IPS-18a (cell line): ENCODE measurements around the gene RPTOR.

Experiments used
- H3K27ac ChIP-seq: one replicate; pipeline ENCODE4 v1.5.1; 2013; ENCODE audit warnings: low read length
- H3K27me3 ChIP-seq: one replicate; pipeline ENCODE4 v1.6.1; 2013; ENCODE audit warnings: mild to moderate bottlenecking, low read length; ENCODE audit not compliant: control insufficient read depth, insufficient read depth
- H3K36me3 ChIP-seq: one replicate; pipeline ENCODE4 v1.6.1; 2013; ENCODE audit warnings: low read depth, low read length; ENCODE audit not compliant: control insufficient read depth
- H3K4me1 ChIP-seq: one replicate; pipeline ENCODE4 v1.6.1; 2013; ENCODE audit warnings: low read depth, low read length; ENCODE audit not compliant: control insufficient read depth
- H3K4me3 ChIP-seq: one replicate; pipeline ENCODE4 v1.5.1; 2013; ENCODE audit warnings: low read length
- H3K9ac ChIP-seq: one replicate; pipeline ENCODE4 v1.6.1; 2013; ENCODE audit warnings: mild to moderate bottlenecking, low read length, moderate library complexity
- H3K9me3 ChIP-seq: one replicate; pipeline ENCODE4 v1.6.1; 2013; ENCODE audit warnings: low read depth, low read length; ENCODE audit not compliant: control insufficient read depth

The RPTOR gene

DNA sequence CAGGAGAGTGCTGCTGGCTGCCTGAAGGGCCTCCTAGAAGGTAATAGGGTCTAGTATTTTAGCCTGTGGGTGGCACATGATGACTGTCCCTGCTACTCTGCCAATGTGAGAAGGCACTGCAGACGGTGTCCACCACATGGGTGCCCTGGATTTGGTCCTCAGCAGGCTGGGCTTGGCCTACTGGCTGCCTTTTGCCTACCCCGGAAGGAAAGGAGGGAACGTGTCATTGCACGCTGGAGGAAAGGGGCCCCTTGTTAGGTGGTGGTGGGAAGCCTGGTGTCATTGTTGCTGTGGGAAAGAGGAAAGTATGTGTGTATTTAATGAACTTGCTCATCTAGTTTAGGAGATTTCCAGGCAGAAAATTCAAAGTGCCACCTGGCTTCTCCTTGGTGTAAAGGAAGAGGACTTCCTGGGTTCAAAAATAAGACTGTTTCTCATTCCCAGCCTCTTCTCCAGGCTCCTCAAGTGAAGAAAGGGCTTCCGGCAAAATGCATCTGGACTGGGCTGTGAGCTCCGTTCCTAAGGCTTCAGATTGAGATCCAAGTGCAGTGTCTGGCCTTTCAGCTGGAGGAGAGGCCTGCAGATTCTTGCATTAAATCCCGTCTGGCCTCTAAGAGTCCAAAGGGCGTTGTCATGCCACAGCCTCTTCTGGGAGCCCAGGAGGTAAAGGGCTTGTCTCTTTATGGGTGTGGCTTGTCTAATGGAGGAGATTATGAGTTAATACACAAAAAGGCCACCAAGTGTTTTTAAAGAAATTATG lies 55.1 kb downstream of the RPTOR start:
- Histone ChIP-seq H3K9ac (no peak overlapping the region), H3K27me3 (no peaks in the 10 kb centered on the region), H3K27ac (no peak overlapping the region), H3K9me3 (no peaks in the 10 kb centered on the region), H3K4me1 (no peaks in the 10 kb centered on the region), H3K36me3 (no peaks in the 10 kb centered on the region), H3K4me3 (no peak overlapping the region)

DNA sequence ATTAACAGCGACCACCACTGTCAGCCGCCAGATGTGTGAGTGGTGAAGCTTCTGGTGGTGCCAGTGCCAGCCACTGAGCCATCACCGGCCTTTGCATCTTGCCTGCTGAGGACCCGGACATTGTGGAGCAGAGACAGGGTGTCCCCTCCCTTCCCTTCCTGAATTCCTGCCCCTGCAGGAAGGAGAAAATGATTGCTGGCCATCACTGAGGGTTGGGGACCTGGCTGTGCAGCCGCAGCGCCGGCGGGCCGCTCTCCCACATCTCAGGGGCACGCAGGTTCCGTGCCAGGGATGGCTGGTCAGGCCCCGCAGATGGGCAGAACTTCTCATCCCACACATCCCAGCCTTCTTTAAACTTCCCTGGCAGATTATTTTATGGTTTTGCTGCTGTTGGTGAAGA lies 56.5 kb downstream of the RPTOR start:
- Histone ChIP-seq H3K27ac (no peak overlapping the region), H3K4me3 (no peak overlapping the region), H3K4me1 (no peaks in the 10 kb centered on the region), H3K9me3 (no peaks in the 10 kb centered on the region), H3K36me3 (no peaks in the 10 kb centered on the region), H3K9ac (no peak overlapping the region), H3K27me3 (no peaks in the 10 kb centered on the region)

DNA sequence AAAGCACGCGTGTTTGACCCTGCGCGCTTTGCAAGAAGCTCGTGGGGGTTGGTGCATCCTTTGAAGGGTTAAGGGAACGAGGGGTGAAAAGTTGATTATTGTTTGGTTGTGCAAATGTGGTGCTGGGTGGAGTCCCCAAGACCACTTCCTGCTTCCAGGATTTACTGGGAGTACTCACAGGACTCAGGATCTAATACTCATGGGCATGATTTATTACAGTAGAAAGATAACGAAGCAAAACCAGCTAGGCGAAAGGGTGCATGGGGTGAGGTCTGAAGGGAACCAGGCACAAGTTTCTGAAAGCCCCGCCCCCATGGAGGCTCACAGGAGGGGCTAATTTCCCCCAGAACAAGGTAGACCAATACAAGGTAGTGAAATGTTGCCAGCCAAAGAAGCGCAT lies 58.8 kb downstream of the RPTOR start:
- H3K4me1 ChIP-seq, result no peaks in the 10 kb centered on the region
- no peaks in the 10 kb centered on the region for H3K9me3 ChIP-seq
- H3K36me3 ChIP-seq, result no peaks in the 10 kb centered on the region
- H3K9ac ChIP-seq, result no peak overlapping the region
- no peak overlapping the region for H3K4me3 ChIP-seq
- H3K27me3 ChIP-seq, result no peaks in the 10 kb centered on the region
- H3K27ac ChIP-seq, result no peak overlapping the region

DNA sequence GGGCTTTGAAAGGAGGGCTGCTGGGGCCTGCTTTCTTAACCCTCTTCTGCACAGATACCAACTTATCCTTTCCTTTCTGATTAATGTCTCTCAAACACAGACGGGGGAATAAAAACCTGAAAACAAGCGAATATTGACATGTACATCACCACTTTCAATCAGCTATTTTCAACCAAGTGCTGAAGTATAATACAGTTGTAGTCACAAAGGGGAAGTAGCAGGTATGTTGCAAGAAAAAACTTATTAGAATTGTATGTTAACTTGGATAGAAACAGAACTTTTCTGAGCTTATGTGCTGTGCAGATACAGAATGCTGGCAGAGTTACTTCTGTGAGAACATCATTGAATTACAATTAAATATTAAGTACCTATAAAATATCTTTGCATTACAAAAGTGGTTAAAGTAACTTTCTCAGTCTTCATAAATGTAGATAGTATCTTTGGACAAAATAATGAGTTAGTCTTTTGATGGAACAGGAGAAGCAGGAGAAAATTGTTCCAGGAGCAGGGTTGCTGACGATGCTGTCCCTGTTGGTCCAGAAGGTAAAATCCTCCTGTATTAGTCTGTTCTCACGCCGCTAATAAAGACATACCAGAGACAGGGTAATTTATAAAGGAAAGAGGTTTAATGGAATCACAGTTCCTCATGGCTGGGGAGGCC lies 59.5 kb downstream of the RPTOR start:
- Histone ChIP-seq H3K27ac (no peak overlapping the region), H3K4me1 (no peaks in the 10 kb centered on the region), H3K36me3 (no peaks in the 10 kb centered on the region), H3K9me3 (no peaks in the 10 kb centered on the region), H3K9ac (no peak overlapping the region), H3K4me3 (no peak overlapping the region), H3K27me3 (no peaks in the 10 kb centered on the region)

DNA sequence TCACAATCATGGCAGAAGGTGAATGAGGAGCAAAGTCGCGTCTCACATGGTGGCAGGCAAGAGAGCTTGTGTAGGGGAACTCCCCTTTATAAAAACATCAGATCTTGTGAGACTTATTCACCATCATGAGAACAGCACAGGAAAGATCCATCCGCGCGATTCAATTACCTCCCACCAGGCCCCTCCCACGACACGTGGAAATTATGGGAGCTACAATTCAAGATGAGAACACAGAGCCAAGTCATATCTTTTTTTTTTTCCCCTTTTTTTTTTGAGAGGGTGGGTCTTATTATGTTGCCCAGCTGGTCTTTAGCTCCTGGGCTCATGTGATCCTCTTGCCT lies 60.0 kb downstream of the RPTOR start:
- no peaks in the 10 kb centered on the region for H3K9me3 ChIP-seq
- H3K36me3 ChIP-seq, result no peaks in the 10 kb centered on the region
- H3K27ac ChIP-seq, result no peak overlapping the region
- H3K27me3 ChIP-seq, result no peaks in the 10 kb centered on the region
- H3K4me3 ChIP-seq, result no peak overlapping the region
- no peaks in the 10 kb centered on the region for H3K4me1 ChIP-seq
- no peak overlapping the region for H3K9ac ChIP-seq

DNA sequence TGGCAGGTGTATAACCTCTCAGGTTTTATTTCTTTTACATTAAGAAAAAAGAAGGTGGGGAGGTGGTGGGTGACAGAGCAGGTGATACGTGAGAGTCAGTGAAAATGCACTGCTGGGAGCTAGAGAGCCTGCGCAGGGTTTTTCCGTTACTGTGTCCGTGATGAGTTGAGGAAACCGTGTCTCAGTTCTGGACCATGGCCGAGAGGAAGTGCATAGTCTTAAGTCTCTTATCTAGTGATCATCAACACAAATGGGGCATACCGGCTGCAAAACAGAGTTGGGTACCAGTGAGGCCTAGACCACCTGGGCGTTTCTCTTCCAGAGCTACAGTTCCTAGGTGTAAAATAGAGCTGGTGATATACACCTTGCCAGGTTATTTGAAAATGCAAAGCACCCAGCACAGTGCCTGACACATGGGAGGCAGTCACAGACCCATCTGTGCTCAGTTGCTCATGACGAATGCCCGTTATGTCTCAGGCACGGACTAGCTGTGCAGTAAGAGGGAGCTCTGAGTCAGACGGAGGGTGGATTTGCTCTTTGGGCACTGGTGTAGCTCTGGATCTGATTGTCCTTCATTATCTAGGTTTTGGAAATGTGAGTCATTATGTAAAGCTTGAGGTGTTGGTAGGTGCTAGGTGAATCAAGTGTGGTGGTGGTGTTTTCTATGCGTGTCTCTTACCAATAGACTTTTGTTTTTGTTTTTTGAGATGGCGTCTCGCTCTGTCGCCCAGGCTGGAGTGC lies 60.9 kb downstream of the RPTOR start:
- Histone ChIP-seq H3K9me3 (no peaks in the 10 kb centered on the region), H3K36me3 (no peaks in the 10 kb centered on the region), H3K9ac (no peak overlapping the region), H3K4me3 (no peak overlapping the region), H3K27me3 (no peaks in the 10 kb centered on the region), H3K27ac (no peak overlapping the region), H3K4me1 (no peaks in the 10 kb centered on the region)

DNA sequence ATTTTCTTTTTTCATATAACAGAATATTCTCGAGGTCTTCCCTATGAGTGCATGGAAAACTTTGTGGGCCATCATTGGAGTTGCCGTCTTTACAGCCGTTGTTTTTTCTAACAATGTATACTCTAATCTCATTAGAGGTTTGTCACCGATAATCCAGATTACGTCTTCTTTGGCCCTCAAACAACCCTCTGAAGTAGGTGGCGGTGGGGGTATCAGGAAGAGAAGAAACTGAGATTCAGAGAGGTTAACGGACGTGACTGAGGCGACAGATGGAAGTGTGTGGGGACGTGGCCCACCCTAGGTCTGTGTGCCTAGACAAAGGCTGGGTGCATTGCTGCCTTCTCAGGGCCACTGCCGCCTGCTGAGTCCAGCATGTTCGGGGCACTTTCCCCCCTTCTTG lies 63.7 kb downstream of the RPTOR start:
- no peak overlapping the region for H3K27ac ChIP-seq
- H3K27me3 ChIP-seq, result no peaks in the 10 kb centered on the region
- H3K9me3 ChIP-seq, result no peaks in the 10 kb centered on the region
- no peaks in the 10 kb centered on the region for H3K36me3 ChIP-seq
- no peak overlapping the region for H3K4me3 ChIP-seq
- H3K9ac ChIP-seq, result no peak overlapping the region
- no peaks in the 10 kb centered on the region for H3K4me1 ChIP-seq

DNA sequence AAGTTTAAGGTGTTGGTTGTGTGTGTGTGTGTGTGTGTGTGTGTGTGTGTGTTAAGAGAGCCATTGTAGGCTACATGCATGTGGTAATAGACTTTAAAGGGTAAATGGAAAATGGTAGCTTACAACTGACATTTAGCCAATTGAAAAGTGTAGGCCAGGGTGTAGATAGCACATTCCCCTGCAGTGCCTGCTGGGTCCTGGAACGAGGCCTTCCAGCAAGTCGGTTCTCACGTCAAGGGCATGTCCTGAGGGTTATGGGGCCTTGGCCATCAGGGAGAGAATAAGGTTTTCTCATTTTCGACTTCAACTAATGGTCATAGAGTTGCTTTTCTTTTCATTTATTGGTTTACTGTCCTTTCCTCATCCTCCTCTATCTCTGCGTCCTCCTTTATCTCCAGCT lies 65.1 kb downstream of the RPTOR start:
- Histone ChIP-seq H3K9ac (no peak overlapping the region), H3K27ac (no peak overlapping the region), H3K27me3 (no peaks in the 10 kb centered on the region), H3K4me1 (no peaks in the 10 kb centered on the region), H3K9me3 (no peaks in the 10 kb centered on the region), H3K4me3 (no peak overlapping the region), H3K36me3 (no peaks in the 10 kb centered on the region)

DNA sequence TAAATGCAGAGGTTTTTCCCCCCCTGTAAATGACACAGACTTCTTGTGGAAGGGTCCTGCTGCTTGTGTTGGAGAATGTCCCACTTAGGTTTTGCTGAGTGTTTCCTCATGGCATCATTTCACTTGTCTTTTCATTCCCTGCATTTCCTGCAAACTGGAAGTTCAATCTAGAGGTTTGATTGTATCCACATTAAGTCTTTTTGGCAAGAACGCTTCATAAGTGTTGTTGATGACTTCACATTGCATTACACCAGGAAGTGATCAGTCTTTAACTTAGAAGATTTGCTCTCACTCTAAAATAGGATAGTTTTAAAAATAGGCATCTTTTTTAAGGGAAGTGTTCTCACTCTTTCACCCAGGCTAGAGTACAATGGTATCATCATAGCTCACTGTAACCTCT lies 67.2 kb downstream of the RPTOR start:
- no peaks in the 10 kb centered on the region for H3K4me1 ChIP-seq
- no peak overlapping the region for H3K9ac ChIP-seq
- H3K27ac ChIP-seq, result no peak overlapping the region
- H3K27me3 ChIP-seq, result no peaks in the 10 kb centered on the region
- H3K36me3 ChIP-seq, result no peaks in the 10 kb centered on the region
- H3K9me3 ChIP-seq, result no peaks in the 10 kb centered on the region
- no peak overlapping the region for H3K4me3 ChIP-seq

DNA sequence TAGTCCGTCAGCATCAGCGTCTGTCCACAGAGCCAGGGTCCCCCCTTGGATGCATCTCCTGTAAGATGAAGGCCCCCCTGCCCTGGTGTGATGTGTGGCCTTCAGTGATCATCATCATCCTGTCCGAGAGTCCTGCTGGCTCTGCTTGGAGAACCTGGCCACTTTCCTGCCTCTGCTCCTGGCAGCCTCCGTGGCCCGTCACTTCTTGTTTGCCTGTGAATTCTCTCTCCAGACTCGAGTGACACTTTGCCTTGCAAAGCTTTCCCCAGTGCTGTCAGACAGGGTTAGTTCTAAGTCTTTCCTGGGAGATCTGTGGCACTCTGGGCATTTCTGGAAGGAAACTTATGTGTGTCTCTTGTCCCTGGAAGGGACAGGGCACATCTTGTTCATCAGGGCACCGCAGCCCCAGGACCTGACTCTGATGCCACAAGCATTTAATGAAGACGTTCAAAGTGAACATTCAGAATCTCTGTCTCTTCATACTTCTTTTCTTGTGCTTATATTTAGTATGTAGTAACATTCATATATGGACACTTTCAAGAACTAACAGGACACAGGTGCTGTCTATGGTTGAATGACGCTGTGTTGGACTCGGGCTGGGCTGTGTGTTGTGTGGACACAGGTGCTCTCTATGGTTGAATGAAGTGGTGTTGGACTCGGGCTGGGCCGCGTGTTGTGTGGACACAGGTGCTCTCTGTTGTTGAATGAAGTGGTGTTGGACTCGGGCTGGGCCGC lies 68.5 kb downstream of the RPTOR start:
- H3K36me3 ChIP-seq, result no peaks in the 10 kb centered on the region
- H3K27me3 ChIP-seq, result no peaks in the 10 kb centered on the region
- H3K27ac ChIP-seq, result no peak overlapping the region
- no peaks in the 10 kb centered on the region for H3K9me3 ChIP-seq
- H3K4me3 ChIP-seq, result no peak overlapping the region
- H3K9ac ChIP-seq, result no peak overlapping the region
- H3K4me1 ChIP-seq, result no peaks in the 10 kb centered on the region

DNA sequence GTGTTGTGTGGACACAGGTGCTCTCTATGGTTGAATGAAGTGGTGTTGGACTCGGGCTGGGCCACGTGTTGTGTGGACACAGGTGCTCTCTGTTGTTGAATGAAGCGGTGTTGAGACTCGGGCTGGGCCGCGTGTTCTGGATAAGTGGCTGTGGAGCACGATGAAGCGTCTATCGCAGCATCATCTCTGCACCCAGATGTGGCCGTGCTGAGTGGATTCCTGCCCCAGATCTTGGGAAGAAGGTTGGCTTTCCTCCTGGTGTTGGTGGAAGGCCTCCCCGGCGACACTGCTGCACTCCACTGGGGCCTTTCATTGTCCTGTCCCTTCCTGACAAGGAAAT lies 69.1 kb downstream of the RPTOR start:
- Histone ChIP-seq H3K9ac (no peak overlapping the region), H3K27me3 (no peaks in the 10 kb centered on the region), H3K4me1 (no peaks in the 10 kb centered on the region), H3K36me3 (no peaks in the 10 kb centered on the region), H3K27ac (no peak overlapping the region), H3K9me3 (no peaks in the 10 kb centered on the region), H3K4me3 (no peak overlapping the region)
